HG03432 (cell line): ENCODE data around the gene TMEM132D.

ENCODE experiments used
- ATAC-seq: cut with Tn5 transposase; IDR thresholded peaks from one replicate; pipeline ENCODE4 v1.9.1; 2021; ENCODE audit warnings: mild to moderate bottlenecking, moderate library complexity; ENCODE audit not compliant: unreplicated experiment

The TMEM132D gene

DNA sequence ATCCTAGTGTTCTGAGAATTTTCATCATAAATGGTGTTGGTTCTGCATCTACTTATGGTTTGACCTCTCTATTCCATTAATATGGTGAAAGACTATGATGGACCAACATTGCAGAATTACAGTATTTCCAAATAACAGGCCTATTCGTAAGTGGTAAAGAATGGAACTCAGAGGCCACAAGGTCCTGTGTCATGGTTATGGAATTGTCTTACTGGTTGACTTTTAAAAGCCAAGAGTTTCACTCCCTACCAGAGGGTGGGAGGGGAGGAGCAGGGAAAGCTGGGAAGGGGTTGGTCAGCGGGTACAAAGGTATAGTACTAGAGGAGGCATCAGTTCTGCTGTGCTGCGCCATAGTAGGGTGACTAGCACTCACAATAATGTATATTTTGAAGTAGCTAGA, 153.4 kb downstream of the TMEM132D start:
- no peak for ATAC-seq

DNA sequence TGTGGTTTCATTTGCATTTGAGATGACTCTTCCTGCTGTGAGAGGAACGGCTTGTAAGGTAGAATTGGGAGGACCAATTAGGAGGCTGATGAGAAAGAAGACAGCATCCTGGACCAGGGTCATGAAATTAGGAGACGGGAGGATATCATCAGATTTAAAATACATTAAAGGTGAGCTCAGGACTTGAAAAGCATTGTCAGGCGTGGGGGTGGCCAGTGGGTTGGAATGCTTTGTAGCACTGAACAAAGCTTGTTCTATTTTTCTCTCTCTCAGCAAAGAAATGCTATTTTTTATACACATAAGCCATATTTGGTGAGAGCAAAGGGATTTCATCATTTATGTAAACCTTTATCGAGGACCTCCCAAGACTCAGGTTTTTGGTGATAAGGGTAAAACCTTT, 157.5 kb downstream of the TMEM132D start:
- no peak for ATAC-seq

DNA sequence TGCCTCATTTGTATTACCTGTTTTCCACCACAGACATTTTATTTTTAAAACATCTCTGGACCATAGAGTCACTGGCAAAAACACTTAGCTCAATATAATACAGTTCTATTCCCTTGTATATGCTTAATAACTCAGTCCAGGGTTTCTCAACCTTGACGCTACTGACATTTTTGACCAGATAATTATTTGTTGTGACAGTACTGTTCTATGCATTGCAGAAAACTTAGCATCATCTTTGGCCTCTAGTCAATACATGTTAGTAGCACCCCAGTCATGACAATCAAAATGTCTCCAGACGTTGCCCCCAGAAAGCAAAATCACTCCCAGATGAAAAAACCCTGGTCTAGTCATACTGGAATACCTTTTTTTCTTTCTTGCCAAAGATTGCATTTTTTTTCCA, 174.7 kb downstream of the TMEM132D start:
- ATAC-seq: no peak

- ATAC-seq: no peak
Measured at GRCh38 chr12:129727100-129727499, 176.7 kb downstream of the TMEM132D start.

- ATAC-seq: no peak
Measured at GRCh38 chr12:129723260-129723659, 180.6 kb downstream of the TMEM132D start.

GRCh38 chr12:129720618-129721017, 183.2 kb downstream of the TMEM132D start:
- no peak for ATAC-seq

- ATAC-seq: no peak
Measured at GRCh38 chr12:129719416-129719815, 184.4 kb downstream of the TMEM132D start.

- ATAC-seq: no peak
Measured at GRCh38 chr12:129717438-129717837, 186.4 kb downstream of the TMEM132D start.

DNA sequence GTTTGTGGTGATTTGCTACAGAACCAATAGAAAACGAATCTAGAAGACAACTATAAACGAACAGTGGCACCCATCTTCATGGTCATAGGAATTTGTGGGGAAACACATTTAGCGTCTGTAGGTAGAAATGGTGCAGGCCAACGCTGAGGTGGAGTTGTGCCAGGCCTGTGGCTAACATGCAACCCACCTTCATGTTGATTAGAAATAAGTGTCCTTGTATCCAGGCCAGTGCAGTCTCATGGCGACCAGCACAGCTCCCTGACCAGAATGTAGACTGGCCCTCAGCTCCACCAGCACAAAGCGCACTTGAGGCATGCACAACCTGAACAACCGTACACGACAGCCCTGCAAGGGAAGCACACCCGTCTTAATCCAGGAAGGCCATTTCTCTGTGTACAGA, 187.0 kb downstream of the TMEM132D start:
- no peak for ATAC-seq

- ATAC-seq: no peak
Measured at GRCh38 chr12:129706716-129707115, 197.1 kb downstream of the TMEM132D start.

DNA sequence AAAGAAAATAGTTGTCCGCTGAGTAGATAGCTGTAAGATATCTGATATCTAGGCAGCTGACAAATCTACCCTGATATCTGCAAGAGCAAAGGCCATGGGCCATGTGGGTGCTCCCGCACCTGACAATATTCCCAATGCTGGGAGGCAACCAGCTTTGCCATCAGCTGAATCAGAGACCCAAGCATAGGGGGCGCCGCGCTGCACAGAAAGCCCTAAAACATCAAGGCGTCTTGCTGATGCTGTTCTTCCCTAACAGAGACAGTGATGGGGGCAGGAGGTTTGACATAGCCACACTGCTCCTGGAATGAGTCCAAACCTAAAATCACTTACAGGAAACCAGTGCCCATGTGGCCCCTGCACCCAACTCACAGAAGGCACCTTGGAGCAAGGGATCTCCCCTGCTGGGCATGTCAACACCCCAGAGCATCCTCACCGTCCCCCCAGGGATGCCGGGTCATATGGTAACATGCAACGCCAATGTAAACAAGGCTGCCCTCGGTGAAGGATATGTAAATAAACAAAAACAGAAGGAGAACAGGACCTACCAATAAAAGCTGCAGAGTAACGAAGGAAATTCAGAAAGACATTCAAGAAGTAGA, 199.5 kb downstream of the TMEM132D start:
- ATAC-seq: no peak

DNA sequence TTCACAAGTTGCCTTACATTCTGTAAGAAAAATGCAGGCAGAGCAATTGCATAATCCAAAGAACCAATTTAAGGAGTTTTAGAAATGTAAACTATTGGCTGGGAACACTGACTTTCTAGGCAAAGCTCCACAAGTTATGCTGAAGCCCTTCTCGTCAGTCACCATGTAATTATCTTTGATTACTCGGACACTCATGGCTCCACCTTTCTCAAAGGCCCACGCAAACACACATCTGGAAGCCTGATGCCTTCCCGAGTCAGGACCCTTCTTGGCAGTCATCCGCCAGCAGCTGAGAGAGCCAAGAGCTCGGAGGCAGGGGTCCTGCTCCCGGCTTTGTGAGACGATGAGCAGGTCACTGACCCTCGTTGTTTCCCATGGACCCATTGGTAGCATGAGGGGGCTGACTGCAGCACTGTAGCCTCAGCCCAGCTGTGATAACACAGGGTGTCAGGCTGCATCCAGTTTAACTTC, 202.2 kb downstream of the TMEM132D start:
- ATAC-seq: no peak

DNA sequence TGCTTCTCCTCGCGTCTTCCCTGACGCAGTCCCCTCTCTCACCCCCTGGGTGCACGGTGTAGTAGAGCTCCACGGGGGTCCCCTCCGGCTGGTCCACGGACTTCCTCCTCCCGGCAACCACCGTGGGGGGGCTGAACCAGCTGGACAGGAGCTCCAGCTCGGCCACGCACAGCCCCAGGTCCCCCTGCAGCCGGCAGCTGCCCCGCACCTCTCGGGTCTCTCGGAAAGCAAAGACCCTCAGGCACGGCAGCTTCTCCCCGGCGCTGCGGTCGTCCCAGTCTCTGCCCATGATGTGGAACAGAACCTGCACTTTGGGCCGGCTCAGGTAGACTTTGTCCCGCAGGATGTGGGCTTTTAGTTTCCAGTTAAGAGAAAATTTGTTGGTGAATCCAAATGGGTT, 203.8 kb downstream of the TMEM132D start:
- ATAC-seq: no peak

DNA sequence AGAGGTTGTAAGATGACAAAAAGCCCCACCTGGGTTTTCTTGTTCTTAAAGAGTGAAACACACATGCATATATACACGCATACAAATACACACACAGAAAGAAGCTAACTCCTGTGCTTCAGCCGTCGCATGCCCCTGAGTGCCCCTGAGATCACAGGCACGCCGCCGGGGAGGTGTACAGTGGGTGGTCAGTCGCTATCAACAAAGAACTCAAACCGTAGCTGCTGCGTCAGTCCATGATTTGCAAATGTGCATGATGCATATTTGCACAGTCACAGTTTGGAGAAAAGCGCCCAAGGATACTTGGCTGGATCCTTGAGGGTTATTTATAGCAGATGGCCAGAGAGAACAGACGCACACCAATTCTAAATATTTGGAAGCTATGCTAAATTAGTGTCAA, 206.9 kb downstream of the TMEM132D start:
- ATAC-seq: no peak

- ATAC-seq: no peak
Measured at GRCh38 chr12:129696405-129696804, 207.4 kb downstream of the TMEM132D start.

GRCh38 chr12:129693731-129694130, 210.1 kb downstream of the TMEM132D start:
- ATAC-seq: no peak

DNA sequence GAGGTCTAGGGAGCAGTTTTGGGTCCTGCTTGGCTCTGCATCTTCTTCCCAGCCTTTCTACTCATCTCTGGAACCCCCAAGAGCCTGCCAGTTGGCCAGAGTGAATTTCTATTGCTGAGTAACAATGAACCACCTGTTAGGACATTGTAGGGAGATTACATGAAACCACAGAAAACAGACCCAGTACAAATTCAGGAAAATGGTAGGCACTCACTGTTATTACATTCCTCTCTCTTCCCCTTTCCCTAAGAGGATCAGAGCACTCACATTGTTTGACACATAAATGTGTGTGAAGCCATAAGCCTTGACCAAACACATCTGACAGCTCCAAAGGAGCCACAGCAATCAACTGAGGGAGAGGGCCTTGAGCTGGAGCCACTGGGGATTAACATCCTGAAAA, 216.1 kb downstream of the TMEM132D start:
- ATAC-seq: no peak

DNA sequence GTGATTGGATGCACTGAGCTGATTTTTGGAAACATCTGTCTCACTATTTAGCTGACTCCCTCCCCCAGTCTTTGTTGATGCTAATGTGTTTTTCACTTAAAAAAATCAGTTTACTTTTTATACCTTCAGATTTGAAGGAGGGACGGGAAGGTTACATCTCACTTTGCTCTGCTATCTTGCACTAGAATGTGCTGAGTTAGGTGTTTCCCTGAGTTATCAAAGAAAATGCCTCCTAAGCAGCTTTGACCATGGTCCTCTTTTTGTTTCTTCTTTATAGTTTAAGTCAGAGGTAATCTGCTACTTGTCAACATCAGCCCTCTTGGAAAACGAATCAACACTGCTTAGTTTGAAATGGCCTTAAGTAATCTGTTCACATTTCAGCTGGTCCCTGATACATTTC, 222.0 kb downstream of the TMEM132D start:
- ATAC-seq: no peak

DNA sequence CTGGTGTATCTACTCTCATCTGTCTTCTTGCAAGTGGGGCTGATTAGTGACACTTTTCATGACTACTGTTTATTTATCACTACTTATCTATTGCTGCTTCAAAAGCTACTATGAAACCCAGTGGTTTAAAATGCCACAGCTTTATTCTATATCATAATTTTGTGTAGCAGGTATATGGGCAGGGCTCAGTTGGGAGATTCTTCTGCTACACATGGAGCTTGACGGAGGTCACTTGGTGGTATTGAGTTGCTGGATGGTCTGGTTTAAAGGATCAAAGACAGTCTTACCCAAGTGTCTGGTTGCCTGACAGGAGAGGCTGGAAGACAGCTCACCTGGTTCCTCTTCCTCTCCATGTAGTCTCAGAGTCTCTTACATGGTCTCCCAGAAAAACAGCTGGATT, 222.7 kb downstream of the TMEM132D start:
- no peak for ATAC-seq

- ATAC-seq: no peak
Measured at GRCh38 chr12:129676411-129676810, 227.4 kb downstream of the TMEM132D start.

DNA sequence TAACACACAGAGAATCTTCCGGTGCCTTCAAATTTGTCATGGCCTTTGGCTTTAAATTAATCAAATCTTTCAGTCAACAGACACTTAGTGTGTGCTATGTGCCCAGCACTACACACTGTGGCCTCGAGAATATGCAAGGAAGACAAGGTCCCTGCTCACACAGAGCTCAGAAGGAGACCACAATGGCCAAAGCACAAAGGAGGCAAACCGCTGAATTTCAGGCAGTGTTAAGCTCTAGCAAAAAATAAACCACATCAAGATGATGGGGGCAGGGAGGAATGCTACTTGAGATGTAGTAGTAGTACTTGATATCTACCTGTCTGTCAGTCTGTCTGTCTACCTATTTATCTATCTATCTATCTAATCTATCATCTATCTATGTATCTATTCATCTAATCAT, 227.9 kb downstream of the TMEM132D start:
- no peak for ATAC-seq

DNA sequence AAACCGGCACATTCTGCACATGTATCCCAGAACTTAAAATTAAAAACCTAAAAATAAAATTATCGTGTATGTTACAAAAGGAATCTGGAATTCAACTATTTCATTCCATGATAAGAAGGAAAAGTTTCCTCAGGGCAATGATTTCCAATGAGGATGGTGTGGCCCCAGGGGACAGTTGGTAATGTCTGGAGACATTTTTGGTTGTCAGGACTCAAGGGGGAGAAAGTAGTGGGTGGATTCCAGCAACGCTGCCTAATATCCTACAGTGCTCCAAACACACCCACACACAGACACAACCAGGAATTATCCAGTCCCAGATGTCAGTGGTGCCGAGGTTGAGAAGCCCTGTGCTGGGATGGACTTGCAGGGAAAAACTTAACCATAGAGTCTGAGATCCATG, 228.3 kb downstream of the TMEM132D start:
- no peak for ATAC-seq

DNA sequence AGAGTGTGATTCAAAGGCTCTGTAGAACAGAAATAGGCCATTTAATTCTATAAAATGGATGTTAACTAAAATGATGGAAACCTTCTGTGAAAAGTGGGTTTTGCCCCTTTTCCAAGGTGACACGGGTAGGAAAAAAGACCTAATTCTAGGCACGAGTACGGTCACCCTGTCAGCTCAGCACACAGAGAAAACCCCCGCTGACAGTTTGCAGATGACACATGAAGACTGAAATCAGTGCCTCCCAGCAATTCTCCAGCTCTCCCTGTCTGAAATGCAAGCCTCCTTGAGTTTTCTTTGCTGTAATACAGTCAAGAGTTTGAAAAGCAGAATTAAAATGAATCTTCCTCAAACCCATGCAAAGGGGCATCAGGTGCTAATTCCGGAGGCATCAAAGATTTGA, 230.0 kb downstream of the TMEM132D start:
- ATAC-seq: no peak
